GDM1 (cell line): Measurements from ENCODE around the gene ANKRD11.
"Not testable (repeated sequence)": the region's sequence is repeated elsewhere in the genome, so short reads cannot be mapped to it uniquely, and the experiment has no call there.

Experiments used
- DNase-seq: peaks from one replicate; lab custom pipeline; 2025; lab: John Stamatoyannopoulos, UW

ANKRD11 gene

GRCh38 chr16:89402962-89403361 lies 87.4 kb downstream of the ANKRD11 start:
- DNase-seq, result no peak

GRCh38 chr16:89401641-89402445 lies 88.5 kb downstream of the ANKRD11 start:
- no peak for DNase-seq

- no peak for DNase-seq
These were observed 89.2 kb downstream of the ANKRD11 start for GRCh38 chr16:89401205-89401604.

GRCh38 chr16:89400740-89401139 lies 89.6 kb downstream of the ANKRD11 start:
- no peak for DNase-seq

GRCh38 chr16:89398924-89399323 lies 91.4 kb downstream of the ANKRD11 start:
- DNase-seq, result no peak

- DNase-seq, result no peak
These were observed 93.0 kb downstream of the ANKRD11 start for GRCh38 chr16:89397331-89397861.

GRCh38 chr16:89396156-89396555 lies 94.2 kb downstream of the ANKRD11 start:
- no peak for DNase-seq

GRCh38 chr16:89395150-89396142 lies 94.9 kb downstream of the ANKRD11 start:
- no peak for DNase-seq

- no peak for DNase-seq
These were observed 96.5 kb downstream of the ANKRD11 start for GRCh38 chr16:89393738-89394406.

- no peak for DNase-seq
These were observed 97.3 kb downstream of the ANKRD11 start for GRCh38 chr16:89392881-89393737.

GRCh38 chr16:89390224-89390583 lies 100.2 kb downstream of the ANKRD11 start:
- not testable (repeated sequence) for DNase-seq

- not testable (repeated sequence) for DNase-seq
These were observed 100.7 kb downstream of the ANKRD11 start for GRCh38 chr16:89389504-89390223.

- DNase-seq, result no peak
These were observed 101.8 kb downstream of the ANKRD11 start for GRCh38 chr16:89388536-89388935.

- DNase-seq, result no peak
These were observed 103.8 kb downstream of the ANKRD11 start for GRCh38 chr16:89386306-89387185.

- no peak for DNase-seq
These were observed 104.6 kb downstream of the ANKRD11 start for GRCh38 chr16:89385712-89386111.

GRCh38 chr16:89384282-89384681 lies 106.1 kb downstream of the ANKRD11 start:
- no peak for DNase-seq

GRCh38 chr16:89383095-89384003 lies 107.0 kb downstream of the ANKRD11 start:
- peak; percentile 39 for DNase-seq

GRCh38 chr16:89382555-89382954 lies 107.8 kb downstream of the ANKRD11 start:
- DNase-seq, result not testable (repeated sequence)
